ENCODE measurements around the gene LURAP1L.
A peak's percentile ranks its signal among the peaks of the same experiment; 100 is the strongest.

Gene LURAP1L

DNA sequence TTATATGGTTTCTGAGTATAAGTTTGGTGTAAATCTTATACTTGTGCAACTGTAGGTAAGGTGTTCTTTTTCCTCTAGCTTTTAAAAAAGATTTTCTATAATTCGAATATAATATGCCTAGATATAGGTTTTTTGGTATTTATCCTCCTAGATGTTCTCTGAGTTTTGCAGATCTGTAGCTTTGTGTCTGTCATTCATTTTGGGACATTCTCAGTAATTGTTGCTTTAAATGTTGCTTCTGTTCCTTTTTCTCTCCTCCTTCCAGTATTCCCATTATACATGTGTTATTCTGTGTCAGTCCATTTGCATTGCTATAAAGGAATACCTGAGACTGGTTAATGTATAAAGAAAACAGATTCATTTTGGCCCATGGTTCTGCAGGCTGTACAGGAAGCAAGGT is 33.7 kb downstream of the LURAP1L start:
- Histone ChIP-seq H3K27me3 (ENCODE audit: insufficient read depth, low read length) (no peaks in the 10 kb centered on the region), H3K9me3 (ENCODE audit: low read length) (no peaks in the 10 kb centered on the region), H3K4me3 (ENCODE audit: low read length) (no peak overlapping the region), H3K4me1 (ENCODE audit: insufficient read depth, low read length) (no peaks in the 10 kb centered on the region), H3K36me3 (ENCODE audit: insufficient read depth, low read length) (no peaks in the 10 kb centered on the region), H2AFZ (ENCODE audit: low read depth, low read length) (no peak overlapping the region)

DNA sequence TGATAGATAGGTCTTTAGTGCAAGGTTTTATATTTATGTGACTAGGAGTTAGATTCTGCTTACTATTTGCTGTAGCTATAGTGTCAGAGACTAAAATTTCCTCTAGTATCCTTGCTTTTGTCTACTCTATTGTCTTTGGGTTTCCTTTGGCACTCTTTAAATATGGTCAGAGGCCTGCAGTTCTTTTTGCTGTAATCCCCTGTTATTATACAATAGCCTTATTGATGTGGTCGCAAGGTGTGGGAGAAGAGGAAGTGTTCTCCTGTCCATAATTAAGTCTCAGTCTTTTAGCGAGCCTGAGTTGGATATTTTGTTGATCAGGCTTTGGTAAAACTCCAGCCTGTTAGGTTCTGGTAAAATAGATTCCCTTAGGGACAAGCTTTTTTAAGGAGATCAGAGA is 34.9 kb downstream of the LURAP1L start:
- no peak overlapping the region for H3K4me3 ChIP-seq (ENCODE audit: low read length)
- no peaks in the 10 kb centered on the region for H3K27me3 ChIP-seq (ENCODE audit: insufficient read depth, low read length)
- peaks cover 10% of the 10 kb centered on the region for H3K4me1 ChIP-seq (ENCODE audit: insufficient read depth, low read length)
- no peaks in the 10 kb centered on the region for H3K36me3 ChIP-seq (ENCODE audit: insufficient read depth, low read length)
- H2AFZ ChIP-seq (ENCODE audit: low read depth, low read length): no peak overlapping the region
- no peaks in the 10 kb centered on the region for H3K9me3 ChIP-seq (ENCODE audit: low read length)

DNA sequence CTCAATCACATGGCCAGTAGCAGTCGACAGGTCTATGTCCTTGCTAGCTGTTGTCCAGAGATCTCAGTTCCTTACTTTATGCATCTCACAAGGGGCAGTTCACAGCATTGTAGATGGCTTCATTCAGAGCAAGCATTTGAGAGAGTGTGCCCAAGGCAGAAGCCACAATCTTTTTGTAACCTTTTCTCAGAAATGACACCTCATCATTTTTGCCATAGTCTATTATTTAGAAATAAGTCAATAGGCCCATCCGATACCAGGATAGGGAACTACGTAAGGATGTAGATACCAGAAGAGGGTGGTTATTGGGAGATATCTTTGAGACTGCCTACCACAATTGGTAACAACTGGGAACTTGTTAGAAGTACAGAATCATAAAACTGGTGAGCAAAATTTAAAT is 37.1 kb downstream of the LURAP1L start:
- H3K4me1 ChIP-seq (ENCODE audit: insufficient read depth, low read length): peaks cover 12% of the 10 kb centered on the region
- H3K27me3 ChIP-seq (ENCODE audit: insufficient read depth, low read length): no peaks in the 10 kb centered on the region
- no peak overlapping the region for H2AFZ ChIP-seq (ENCODE audit: low read depth, low read length)
- no peaks in the 10 kb centered on the region for H3K9me3 ChIP-seq (ENCODE audit: low read length)
- no peak overlapping the region for H3K4me3 ChIP-seq (ENCODE audit: low read length)
- H3K36me3 ChIP-seq (ENCODE audit: insufficient read depth, low read length): no peaks in the 10 kb centered on the region

DNA sequence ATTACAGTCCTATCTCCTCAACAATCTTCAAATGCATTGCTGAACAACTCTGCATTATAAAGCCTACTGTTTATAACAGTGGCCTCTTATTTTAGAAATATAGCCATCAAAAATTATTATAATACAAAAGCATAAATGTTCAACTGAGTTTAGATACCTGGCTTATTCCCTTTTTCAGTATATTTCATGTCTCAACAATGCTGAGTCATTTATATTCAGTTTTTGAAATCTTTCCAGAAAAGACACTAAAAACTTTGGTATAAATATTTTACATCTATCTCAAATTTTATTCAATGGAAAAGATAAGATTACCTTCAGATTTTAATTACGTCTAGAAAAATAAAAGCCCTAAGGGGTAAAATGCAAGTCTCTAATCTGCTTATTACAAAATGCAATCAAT is 37.9 kb downstream of the LURAP1L start:
- Histone ChIP-seq H3K9me3 (ENCODE audit: low read length) (no peaks in the 10 kb centered on the region), H3K4me3 (ENCODE audit: low read length) (no peak overlapping the region), H3K27me3 (ENCODE audit: insufficient read depth, low read length) (no peaks in the 10 kb centered on the region), H3K36me3 (ENCODE audit: insufficient read depth, low read length) (no peaks in the 10 kb centered on the region), H2AFZ (ENCODE audit: low read depth, low read length) (no peak overlapping the region), H3K4me1 (ENCODE audit: insufficient read depth, low read length) (peaks cover 12% of the 10 kb centered on the region)

GRCh38 chr9:12813533-12813932 is 38.7 kb downstream of the LURAP1L start:
- Histone ChIP-seq H3K27me3 (ENCODE audit: insufficient read depth, low read length) (no peaks in the 10 kb centered on the region), H2AFZ (ENCODE audit: low read depth, low read length) (no peak overlapping the region), H3K4me1 (ENCODE audit: insufficient read depth, low read length) (peaks cover 12% of the 10 kb centered on the region), H3K36me3 (ENCODE audit: insufficient read depth, low read length) (no peaks in the 10 kb centered on the region), H3K9me3 (ENCODE audit: low read length) (no peaks in the 10 kb centered on the region), H3K4me3 (ENCODE audit: low read length) (no peak overlapping the region)

- H3K9me3 ChIP-seq (ENCODE audit: low read length): no peaks in the 10 kb centered on the region
- no peaks in the 10 kb centered on the region for H3K27me3 ChIP-seq (ENCODE audit: insufficient read depth, low read length)
- peak overlapping the region; percentile 89 for H2AFZ ChIP-seq (ENCODE audit: low read depth, low read length)
- no peak overlapping the region for H3K4me3 ChIP-seq (ENCODE audit: low read length)
- H3K36me3 ChIP-seq (ENCODE audit: insufficient read depth, low read length): no peaks in the 10 kb centered on the region
- H3K4me1 ChIP-seq (ENCODE audit: insufficient read depth, low read length): peaks cover 12% of the 10 kb centered on the region
Observed at GRCh38 chr9:12813960-12814876, 39.4 kb downstream of the LURAP1L start.

GRCh38 chr9:12814877-12815237 is 40.0 kb downstream of the LURAP1L start:
- H3K27me3 ChIP-seq (ENCODE audit: insufficient read depth, low read length): no peaks in the 10 kb centered on the region
- H3K36me3 ChIP-seq (ENCODE audit: insufficient read depth, low read length): no peaks in the 10 kb centered on the region
- peaks cover 12% of the 10 kb centered on the region for H3K4me1 ChIP-seq (ENCODE audit: insufficient read depth, low read length)
- H3K9me3 ChIP-seq (ENCODE audit: low read length): no peaks in the 10 kb centered on the region
- H3K4me3 ChIP-seq (ENCODE audit: low read length): no peak overlapping the region
- peak overlapping the region; percentile 89 for H2AFZ ChIP-seq (ENCODE audit: low read depth, low read length)

DNA sequence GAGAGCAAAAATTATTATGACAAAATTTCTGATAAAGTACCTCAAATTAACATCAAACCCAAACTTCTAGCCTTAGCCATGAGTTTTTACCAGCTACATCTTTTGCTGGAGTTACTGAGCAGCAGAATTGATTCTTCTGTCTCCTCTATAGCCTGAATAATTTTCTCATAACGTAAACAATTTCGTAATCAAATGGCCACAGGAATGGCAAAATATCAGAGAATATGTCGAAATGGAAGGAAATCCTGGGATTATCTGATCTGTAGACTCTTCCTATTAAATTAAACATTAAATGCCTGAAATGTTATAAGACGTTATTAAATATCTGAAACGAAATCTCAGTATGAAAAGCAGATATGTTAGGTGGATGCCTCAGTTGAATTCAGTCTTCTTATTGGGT is 41.1 kb downstream of the LURAP1L start:
- Histone ChIP-seq H3K27me3 (ENCODE audit: insufficient read depth, low read length) (no peaks in the 10 kb centered on the region), H3K36me3 (ENCODE audit: insufficient read depth, low read length) (no peaks in the 10 kb centered on the region), H2AFZ (ENCODE audit: low read depth, low read length) (no peak overlapping the region), H3K4me3 (ENCODE audit: low read length) (no peak overlapping the region), H3K9me3 (ENCODE audit: low read length) (no peaks in the 10 kb centered on the region), H3K4me1 (ENCODE audit: insufficient read depth, low read length) (peaks cover 12% of the 10 kb centered on the region)

DNA sequence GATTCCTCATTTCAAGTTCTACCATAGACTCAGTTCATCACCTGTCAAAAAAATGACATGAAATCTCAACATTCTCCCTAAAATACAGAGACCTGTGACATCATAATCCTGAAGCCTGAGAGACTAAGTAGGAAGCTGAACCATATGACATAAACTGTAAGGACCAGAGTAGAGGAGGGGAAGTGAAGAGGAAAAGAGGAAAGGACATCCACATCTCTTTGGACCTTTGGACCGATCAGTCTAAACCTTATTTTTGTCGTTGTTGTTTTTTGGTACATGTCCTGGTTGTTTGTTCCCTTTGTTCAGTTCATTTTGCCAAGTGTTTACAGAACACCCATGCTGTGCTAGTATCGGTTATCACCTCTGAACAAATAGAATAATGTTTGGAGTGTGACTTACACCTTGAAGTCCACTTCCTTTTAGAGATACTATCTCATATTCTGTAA is 41.9 kb downstream of the LURAP1L start:
- Histone ChIP-seq H3K4me3 (ENCODE audit: low read length) (no peak overlapping the region), H3K36me3 (ENCODE audit: insufficient read depth, low read length) (no peaks in the 10 kb centered on the region), H3K27me3 (ENCODE audit: insufficient read depth, low read length) (no peaks in the 10 kb centered on the region), H3K4me1 (ENCODE audit: insufficient read depth, low read length) (peaks cover 12% of the 10 kb centered on the region), H3K9me3 (ENCODE audit: low read length) (no peaks in the 10 kb centered on the region), H2AFZ (ENCODE audit: low read depth, low read length) (no peak overlapping the region)

DNA sequence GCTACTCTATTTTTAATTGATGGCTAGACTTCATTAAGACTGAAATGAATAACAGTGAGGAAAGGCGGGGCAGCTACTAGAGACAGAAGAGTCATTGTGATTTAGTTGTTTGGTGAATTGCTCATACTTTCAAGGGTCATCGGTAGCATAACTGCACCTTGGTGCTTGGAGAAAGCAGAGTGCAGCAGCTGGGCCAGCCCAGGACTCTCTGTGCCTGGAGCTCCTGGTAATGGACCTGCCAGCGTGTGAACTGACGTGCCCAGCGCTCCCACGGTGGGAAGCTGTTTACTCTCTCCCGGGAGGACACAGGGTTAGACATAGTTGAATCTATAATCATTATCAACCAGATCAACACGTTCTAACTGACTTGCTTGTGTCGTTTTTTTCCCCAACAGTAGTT is 42.9 kb downstream of the LURAP1L start:
- Histone ChIP-seq H3K36me3 (ENCODE audit: insufficient read depth, low read length) (no peaks in the 10 kb centered on the region), H3K4me3 (ENCODE audit: low read length) (no peak overlapping the region), H2AFZ (ENCODE audit: low read depth, low read length) (no peak overlapping the region), H3K27me3 (ENCODE audit: insufficient read depth, low read length) (no peaks in the 10 kb centered on the region), H3K4me1 (ENCODE audit: insufficient read depth, low read length) (peaks cover 12% of the 10 kb centered on the region), H3K9me3 (ENCODE audit: low read length) (no peaks in the 10 kb centered on the region)

DNA sequence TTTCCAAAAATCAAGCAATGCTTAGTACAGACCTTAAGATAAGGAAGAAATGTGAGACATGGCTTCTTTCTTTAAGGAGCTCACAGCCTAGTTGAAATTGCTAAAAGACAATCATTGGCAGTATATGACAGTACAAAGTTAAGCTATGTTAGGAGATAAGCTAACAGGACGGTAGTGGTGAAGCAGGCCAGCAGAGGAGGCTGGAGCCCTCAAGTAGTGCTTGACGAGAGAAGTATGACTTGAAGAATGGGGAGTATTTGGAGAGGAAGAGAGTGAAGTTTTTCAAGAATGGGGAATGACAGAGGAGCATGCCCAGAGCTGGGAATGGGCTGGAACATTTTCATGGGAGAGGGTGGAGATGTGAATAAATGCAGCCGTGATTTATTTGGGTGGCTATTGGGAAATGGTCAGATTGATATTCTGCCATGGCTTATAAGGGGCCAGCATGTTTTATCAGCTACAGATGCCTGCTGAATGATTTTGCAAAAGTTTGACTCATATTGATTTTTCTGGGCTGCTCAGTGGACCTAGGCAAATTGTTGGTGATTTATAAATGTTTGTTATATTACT is 43.7 kb downstream of the LURAP1L start:
- no peak overlapping the region for H3K4me3 ChIP-seq (ENCODE audit: low read length)
- peaks cover 12% of the 10 kb centered on the region for H3K4me1 ChIP-seq (ENCODE audit: insufficient read depth, low read length)

GRCh38 chr9:12819436-12820185 is 44.8 kb downstream of the LURAP1L start:
- Histone ChIP-seq H3K4me3 (ENCODE audit: low read length) (no peak overlapping the region), H3K4me1 (ENCODE audit: insufficient read depth, low read length) (peaks cover 3% of the 10 kb centered on the region), H3K9me3 (ENCODE audit: low read length) (no peaks in the 10 kb centered on the region), H2AFZ (ENCODE audit: low read depth, low read length) (no peak overlapping the region), H3K27me3 (ENCODE audit: insufficient read depth, low read length) (no peaks in the 10 kb centered on the region), H3K36me3 (ENCODE audit: insufficient read depth, low read length) (no peaks in the 10 kb centered on the region)

More for the DNA sequence above, 43.7 kb downstream of the LURAP1L start:
- H3K27me3 ChIP-seq (ENCODE audit: insufficient read depth, low read length): no peaks in the 10 kb centered on the region
- no peak overlapping the region for H2AFZ ChIP-seq (ENCODE audit: low read depth, low read length)
- no peaks in the 10 kb centered on the region for H3K36me3 ChIP-seq (ENCODE audit: insufficient read depth, low read length)
- no peaks in the 10 kb centered on the region for H3K9me3 ChIP-seq (ENCODE audit: low read length)

DNA sequence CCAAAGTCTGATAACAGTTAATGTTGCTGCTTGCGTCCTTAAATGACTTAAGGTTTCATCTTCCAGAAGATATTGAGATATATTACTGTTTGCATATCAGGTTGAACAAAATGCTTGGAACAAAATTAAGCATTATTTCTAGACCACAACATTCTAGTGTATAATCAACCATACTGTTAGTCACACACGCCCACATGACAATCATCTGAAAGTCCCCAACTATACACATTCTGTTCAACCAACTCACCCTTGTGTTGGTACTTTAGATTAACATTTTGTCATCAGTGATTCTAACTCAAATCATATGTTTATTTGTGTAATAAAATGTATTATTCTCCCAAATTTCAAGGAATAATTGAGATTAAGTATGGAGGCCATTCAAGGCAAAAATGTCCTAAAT is 47.3 kb downstream of the LURAP1L start:
- no peak overlapping the region for H2AFZ ChIP-seq (ENCODE audit: low read depth, low read length)
- H3K4me1 ChIP-seq (ENCODE audit: insufficient read depth, low read length): no peaks in the 10 kb centered on the region
- no peak overlapping the region for H3K4me3 ChIP-seq (ENCODE audit: low read length)
- H3K36me3 ChIP-seq (ENCODE audit: insufficient read depth, low read length): no peaks in the 10 kb centered on the region
- H3K9me3 ChIP-seq (ENCODE audit: low read length): no peaks in the 10 kb centered on the region
- H3K27me3 ChIP-seq (ENCODE audit: insufficient read depth, low read length): no peaks in the 10 kb centered on the region

Measured in neuron (in vitro differentiated cells).